DMS114 treated with DMSO at 0.1 percent for 48 hours (cell line): ENCODE measurements around the gene HECTD4.

Source experiments
- DNase-seq: peaks from one replicate; lab custom pipeline; 2025; ENCODE audit not compliant: unreplicated experiment; lab: John Stamatoyannopoulos, UW

Gene HECTD4

GRCh38 chr12:112183141-112184021 is 198.8 kb downstream of the HECTD4 start:
- DNase-seq: no peak

- no peak for DNase-seq
These were observed 199.7 kb downstream of the HECTD4 start for GRCh38 chr12:112182499-112182898.

DNA sequence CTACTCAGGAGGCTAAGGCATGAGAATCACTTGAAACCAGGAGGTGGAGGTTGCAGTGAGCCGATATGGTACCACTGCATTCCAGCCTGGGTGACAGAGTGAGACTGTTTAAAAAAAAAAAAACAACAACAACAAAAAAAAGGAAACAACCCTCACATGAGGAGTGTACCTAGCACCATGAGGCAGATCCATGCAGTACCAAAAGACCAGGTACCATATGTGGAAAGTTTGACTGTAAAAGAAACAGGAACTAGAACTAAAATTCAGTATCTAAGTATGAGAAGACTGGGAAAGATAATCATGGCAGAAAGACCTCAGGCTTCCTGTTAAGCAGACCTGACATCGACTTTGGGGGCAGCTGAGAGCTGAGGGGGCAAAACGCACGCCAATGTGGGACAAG is 201.8 kb downstream of the HECTD4 start:
- no peak for DNase-seq

DNA sequence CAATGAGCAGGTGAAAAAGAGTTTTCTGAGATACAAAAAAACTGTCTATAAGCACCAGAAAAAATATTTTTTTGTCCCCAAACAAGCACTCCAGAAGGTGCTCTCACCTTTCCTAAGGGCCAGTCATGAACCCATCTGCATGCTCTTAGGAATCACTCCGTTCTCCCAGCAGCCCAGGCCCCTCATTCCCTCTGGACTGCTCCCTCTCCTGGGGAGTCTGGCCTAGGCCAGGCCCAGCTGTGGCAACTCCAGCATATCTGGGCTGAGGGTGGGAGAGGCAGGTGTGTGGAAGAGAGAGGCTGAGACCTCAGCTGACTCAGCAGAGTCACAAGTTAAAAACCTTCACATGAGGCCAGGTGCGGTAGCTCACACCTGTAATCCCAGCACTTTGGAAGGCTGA is 202.3 kb downstream of the HECTD4 start:
- no peak for DNase-seq

DNA sequence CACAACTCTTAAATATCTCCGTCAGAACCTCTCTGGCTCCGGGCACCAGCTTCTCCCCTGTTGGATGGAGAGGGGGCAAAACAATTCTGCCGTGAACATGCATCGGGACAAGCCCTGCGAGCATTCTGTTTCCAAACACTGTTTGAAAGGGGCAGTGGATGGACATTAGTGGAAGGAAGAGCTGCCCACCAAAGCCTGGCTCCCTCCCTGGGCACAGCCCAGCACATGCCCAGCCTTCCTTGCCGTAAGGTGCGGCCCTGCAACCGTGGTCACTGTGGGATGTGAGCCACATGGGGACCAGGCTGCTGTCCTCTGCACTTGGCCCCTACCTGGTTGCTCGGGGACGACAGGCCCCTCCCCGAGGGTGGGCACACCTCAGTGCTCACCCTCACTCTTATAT is 202.9 kb downstream of the HECTD4 start:
- no peak for DNase-seq

- no peak for DNase-seq
These were observed 203.4 kb downstream of the HECTD4 start for GRCh38 chr12:112178796-112179195.

- DNase-seq: no peak
These were observed 205.8 kb downstream of the HECTD4 start for GRCh38 chr12:112176321-112177010.

DNA sequence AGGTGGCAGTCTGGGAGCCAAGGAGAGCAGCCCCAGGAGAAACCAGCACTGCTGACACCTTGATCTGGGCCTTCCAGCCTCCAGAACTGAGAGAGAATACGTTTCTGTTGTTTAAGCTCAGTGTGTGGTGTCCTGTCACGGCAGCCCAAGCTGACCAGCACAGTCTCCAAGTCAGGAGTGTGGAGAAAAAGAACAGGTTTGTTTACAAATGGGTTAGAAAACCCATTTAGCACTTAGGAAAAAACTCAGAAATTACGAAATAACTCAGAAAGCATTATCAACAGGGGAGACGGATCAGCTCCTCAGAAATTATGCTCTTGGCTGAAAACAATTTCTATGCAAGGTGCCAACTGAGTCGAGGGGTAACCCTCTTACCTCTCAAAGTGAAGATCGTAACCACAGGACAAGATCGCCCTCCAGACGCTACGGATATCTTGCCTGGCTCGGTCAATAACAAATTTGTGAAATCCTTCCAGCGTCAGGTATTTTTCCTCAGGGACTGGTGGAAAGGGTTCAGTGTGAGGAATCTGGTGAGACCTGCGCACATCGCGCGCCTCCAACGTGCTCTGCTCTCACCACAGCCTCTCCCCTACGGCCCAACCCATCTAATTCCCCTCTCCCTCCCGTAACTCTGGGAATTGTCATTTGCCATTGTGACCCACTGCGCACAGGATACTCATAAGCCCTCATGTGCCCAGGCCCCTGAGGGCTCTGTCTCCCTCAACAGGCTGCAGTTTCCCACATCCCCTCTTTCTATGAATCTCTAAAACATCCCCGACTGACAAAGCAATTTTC is 206.7 kb downstream of the HECTD4 start:
- DNase-seq: no peak

GRCh38 chr12:112172556-112173324 is 209.5 kb downstream of the HECTD4 start:
- DNase-seq: no peak

- no peak for DNase-seq
These were observed 211.1 kb downstream of the HECTD4 start for GRCh38 chr12:112170971-112171596.

DNA sequence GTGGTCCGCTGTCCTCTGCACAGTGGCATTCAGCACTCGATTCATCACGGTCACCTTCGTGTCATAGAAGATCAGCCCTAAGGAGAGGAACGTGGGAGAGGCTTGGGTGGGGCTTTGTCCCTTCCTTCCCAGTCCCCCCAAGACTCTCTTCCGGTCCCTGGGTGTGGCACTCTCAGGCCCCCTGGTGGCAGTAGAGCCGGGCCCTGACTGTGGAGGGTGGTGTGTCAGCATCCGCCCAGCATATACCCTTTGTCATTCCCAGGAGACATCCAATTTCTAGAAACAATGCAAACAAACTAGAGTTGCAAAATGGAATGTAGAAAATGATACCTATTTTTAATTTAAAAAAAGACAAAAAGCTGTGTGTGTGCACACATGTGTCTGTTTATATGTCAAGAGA is 211.9 kb downstream of the HECTD4 start:
- DNase-seq: no peak

DNA sequence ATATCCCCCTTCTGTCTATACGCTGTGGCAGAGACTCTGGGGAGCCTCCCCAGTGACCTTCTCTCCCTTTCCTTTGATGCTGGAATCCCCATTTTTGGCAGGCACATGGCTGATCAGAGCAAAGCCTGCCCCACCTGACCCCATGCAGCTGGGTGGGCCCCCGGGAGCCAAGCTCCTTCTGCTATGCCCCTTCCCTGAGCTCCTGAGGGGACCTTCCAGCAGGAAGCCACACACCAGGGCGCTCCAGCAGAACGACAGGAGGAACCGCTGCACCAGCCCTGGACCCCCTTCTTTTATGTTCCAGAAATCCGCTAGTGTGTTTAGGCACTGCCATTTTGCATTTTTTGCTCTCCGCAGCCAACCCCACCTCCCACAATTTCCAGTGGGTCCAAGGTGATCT is 212.3 kb downstream of the HECTD4 start:
- DNase-seq: no peak

- DNase-seq: no peak
These were observed 212.9 kb downstream of the HECTD4 start for GRCh38 chr12:112169161-112169872.

DNA sequence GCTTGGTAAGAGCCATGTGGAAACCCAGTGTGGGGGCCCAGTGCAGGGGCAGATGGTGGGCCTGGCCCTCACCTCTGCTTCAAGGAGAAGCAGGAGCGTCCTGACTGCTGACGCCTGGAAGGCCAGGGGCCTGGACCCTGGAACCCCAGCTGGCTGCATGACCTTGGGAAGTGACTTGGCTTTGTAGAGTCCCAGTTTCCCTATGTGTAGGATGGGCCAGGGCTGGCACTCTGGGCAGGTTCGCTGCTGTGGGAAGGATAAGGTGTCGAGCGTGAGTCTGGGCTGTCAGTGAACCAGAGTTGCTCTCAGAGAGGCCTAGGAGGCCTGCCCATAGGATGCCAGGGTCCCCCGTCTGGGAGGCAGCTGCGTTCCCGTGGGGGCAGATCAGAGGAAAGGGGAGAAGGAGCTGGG is 213.7 kb downstream of the HECTD4 start:
- no peak for DNase-seq

GRCh38 chr12:112167718-112168525 is 214.3 kb downstream of the HECTD4 start:
- DNase-seq: no peak

- no peak for DNase-seq
These were observed 215.2 kb downstream of the HECTD4 start for GRCh38 chr12:112167031-112167461.

GRCh38 chr12:112166051-112167015 is 215.9 kb downstream of the HECTD4 start:
- no peak for DNase-seq

GRCh38 chr12:112165624-112166023 is 216.6 kb downstream of the HECTD4 start:
- no peak for DNase-seq
